HG02610 (cell line): ENCODE results near the gene MMS22L.

Source experiments
- ATAC-seq: cut with Tn5 transposase; IDR thresholded peaks from one replicate; pipeline ENCODE4 v1.9.1; 2021; ENCODE audit warnings: mild to moderate bottlenecking, moderate library complexity; ENCODE audit not compliant: unreplicated experiment

The MMS22L gene

DNA sequence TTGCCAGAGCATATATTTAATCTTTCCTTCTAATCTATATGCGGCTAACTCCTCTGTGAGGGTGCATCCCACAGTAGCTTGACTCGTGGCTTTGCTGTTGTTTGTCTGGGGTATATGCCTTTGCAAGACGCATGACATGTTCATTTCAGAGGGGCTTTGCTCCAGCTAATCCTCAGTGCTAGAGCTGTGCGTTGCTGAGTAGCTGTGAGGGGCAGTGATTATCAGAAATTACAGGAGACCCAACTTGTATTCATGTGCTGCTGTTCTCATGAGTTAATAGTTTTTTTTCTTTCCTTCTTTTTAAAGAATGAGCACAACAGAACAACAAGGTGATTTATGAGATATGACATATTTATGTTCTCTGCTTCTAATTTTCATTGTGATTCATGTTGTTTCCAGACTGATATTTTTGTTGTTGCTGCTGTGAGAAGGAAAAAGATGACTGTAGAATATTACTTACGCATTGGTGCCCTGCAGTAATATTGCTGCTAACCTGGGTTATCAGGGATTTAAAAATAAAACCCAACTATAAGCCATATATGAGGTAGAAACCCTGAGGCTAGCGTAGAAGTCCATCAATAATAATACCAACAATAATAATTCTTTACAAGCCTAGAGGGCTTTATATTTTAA lies 190.2 kb downstream of the MMS22L start:
- no peak for ATAC-seq
